Right lobe of liver (tissue), 4 donors: ENCODE results near the gene HS6ST3.

Source experiments
- POLR2A ChIP-seq: fragments of 450-650 bp; IDR thresholded peaks from one replicate; pipeline ENCODE4 v1.6.1; 2017; ENCODE audit warnings: antibody characterized with exemption, mild to moderate bottlenecking
- TF ChIP-seq, protein P1 (sequence below), 4 donors: fragments of 200-600 bp in 3 of 4; fragments of 450-650 bp in 1 of 4; IDR thresholded peaks; one replicate each; pipeline versions ENCODE4 v1.5.1 to v1.8.0; 2016 to 2022; ENCODE audit warnings: antibody characterized with exemption in 4 of 4, mild to moderate bottlenecking in 2 of 4
- donor health status: DM: no; HTN: no; CAD: no.
- donor health status: DM: no; HTN: no; CAD: no.
- donor health status: DM: no; HTN: yes; CAD: no.

DNA sequence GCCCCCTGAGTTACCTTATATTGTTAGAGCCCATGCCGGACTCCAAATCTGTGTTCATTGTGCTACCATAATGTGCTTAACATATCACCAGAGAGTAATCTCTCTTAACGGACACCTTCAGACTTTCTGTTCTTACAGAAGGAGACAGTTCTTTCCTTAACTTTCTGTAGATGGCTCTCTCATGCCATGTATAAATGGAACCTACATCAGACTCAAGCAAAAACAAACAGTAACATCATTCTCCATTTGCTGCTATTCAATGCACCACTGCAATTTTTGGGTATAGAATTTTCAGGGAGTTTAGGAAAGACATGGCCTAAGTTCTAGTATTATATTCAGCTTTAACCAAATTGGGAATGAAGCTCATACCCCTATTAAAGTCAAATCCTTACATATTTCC lies 24.1 kb upstream of the HS6ST3 start:
- TF ChIP-seq, protein P1, sequence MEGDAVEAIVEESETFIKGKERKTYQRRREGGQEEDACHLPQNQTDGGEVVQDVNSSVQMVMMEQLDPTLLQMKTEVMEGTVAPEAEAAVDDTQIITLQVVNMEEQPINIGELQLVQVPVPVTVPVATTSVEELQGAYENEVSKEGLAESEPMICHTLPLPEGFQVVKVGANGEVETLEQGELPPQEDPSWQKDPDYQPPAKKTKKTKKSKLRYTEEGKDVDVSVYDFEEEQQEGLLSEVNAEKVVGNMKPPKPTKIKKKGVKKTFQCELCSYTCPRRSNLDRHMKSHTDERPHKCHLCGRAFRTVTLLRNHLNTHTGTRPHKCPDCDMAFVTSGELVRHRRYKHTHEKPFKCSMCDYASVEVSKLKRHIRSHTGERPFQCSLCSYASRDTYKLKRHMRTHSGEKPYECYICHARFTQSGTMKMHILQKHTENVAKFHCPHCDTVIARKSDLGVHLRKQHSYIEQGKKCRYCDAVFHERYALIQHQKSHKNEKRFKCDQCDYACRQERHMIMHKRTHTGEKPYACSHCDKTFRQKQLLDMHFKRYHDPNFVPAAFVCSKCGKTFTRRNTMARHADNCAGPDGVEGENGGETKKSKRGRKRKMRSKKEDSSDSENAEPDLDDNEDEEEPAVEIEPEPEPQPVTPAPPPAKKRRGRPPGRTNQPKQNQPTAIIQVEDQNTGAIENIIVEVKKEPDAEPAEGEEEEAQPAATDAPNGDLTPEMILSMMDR (IDR thresholded peaks at IDR 0.05): no peak
- TF ChIP-seq POLR2A: no peak
